HEK293T (cell line): ENCODE results near the gene ANKRD16.

Source experiments
- ARNT ChIP-seq: fragments of 450-650 bp; IDR thresholded peaks from 2 replicates; pipeline ENCODE4 v1.6.1; 2017; ENCODE audit warnings: mild to moderate bottlenecking
- BHLHE40 ChIP-seq: fragments of 450-650 bp; IDR thresholded peaks from 2 replicates; pipeline ENCODE4 v1.6.1; 2016; ENCODE audit warnings: mild to moderate bottlenecking, moderate library complexity, borderline replicate concordance
- ELF4 ChIP-seq: fragments of 450-650 bp; IDR thresholded peaks from 2 replicates; pipeline ENCODE4 v1.6.1; 2017; ENCODE audit warnings: antibody characterized with exemption
- FOXA1 ChIP-seq: fragments of 450-650 bp; IDR thresholded peaks from 2 replicates; pipeline ENCODE4 v1.6.1; 2016; ENCODE audit warnings: mild to moderate bottlenecking
- FOXM1 ChIP-seq: fragments of 450-650 bp; IDR thresholded peaks from 2 replicates; pipeline ENCODE4 v1.6.1; 2017; ENCODE audit warnings: mild to moderate bottlenecking, borderline replicate concordance
- HDGF ChIP-seq: fragments of 450-650 bp; IDR thresholded peaks from 2 replicates; pipeline ENCODE4 v1.6.1; 2017; ENCODE audit warnings: antibody characterized with exemption, borderline replicate concordance
- L3MBTL2 ChIP-seq: fragments of 450-650 bp; conservative IDR thresholded peaks from 2 replicates; pipeline ENCODE4 v1.6.1; 2016; ENCODE audit warnings: mild to moderate bottlenecking
- NFRKB ChIP-seq: fragments of 450-650 bp; IDR thresholded peaks from 2 replicates; pipeline ENCODE4 v1.6.1; 2016; ENCODE audit warnings: mild to moderate bottlenecking, moderate library complexity
- PKNOX1 ChIP-seq: fragments of 450-650 bp; IDR thresholded peaks from 2 replicates; pipeline ENCODE4 v1.6.1; 2016
- SP1 ChIP-seq: fragments of 450-650 bp; IDR thresholded peaks from 2 replicates; pipeline ENCODE4 v1.6.1; 2017
- SUZ12 ChIP-seq: fragments of 450-650 bp; IDR thresholded peaks from 2 replicates; pipeline ENCODE4 v1.6.1; 2016; ENCODE audit warnings: mild to moderate bottlenecking
- TARDBP ChIP-seq: fragments of 450-650 bp; IDR thresholded peaks from 2 replicates; pipeline ENCODE4 v1.6.1; 2016

GRCh38 chr10:5889624-5890451 lies at the start of gene ANKRD16, which contains the start of gene FBH1:
- TF ChIP-seq FOXA1 (no peak), TARDBP (no peak), FOXM1 (peak; percentile 41; the same call in 1 of the 2 replicates), HDGF (no peak), L3MBTL2 (peak; percentile 23), SP1 (peak; percentile 98), BHLHE40 (no peak), NFRKB (no peak), PKNOX1 (peak; percentile 100), ELF4 (peak; percentile 77), SUZ12 (no peak), ARNT (no peak)
